ENCODE results near the gene HENMT1.

- TF ChIP-seq ZNF704 (tag by site-specific recombination; IDR thresholded peaks at IDR 0.05) (no peak), ZNF302 (tag by site-specific recombination; IDR thresholded peaks at IDR 0.05; ENCODE audit: low read depth) (no peak), ZFP41 (tag by site-specific recombination; IDR thresholded peaks at IDR 0.05; ENCODE audit: borderline replicate concordance) (no peak), ZBTB8A (tag by site-specific recombination; IDR thresholded peaks at IDR 0.05) (no peak), ZNF394 (tag by site-specific recombination; IDR thresholded peaks at IDR 0.05; ENCODE audit: borderline replicate concordance) (no peak), ZNF24 (tag by site-specific recombination; IDR thresholded peaks at IDR 0.05) (no peak), ZNF558 (tag by site-specific recombination; IDR thresholded peaks at IDR 0.05) (no peak), ZNF114 (tag by site-specific recombination; IDR thresholded peaks at IDR 0.05) (no peak), ZNF777 (tag by site-specific recombination; IDR thresholded peaks at IDR 0.05; ENCODE audit: borderline replicate concordance) (no peak), ZNF133 (tag by site-specific recombination; IDR thresholded peaks at IDR 0.05) (no peak)
- TF ChIP-seq, protein P1, sequence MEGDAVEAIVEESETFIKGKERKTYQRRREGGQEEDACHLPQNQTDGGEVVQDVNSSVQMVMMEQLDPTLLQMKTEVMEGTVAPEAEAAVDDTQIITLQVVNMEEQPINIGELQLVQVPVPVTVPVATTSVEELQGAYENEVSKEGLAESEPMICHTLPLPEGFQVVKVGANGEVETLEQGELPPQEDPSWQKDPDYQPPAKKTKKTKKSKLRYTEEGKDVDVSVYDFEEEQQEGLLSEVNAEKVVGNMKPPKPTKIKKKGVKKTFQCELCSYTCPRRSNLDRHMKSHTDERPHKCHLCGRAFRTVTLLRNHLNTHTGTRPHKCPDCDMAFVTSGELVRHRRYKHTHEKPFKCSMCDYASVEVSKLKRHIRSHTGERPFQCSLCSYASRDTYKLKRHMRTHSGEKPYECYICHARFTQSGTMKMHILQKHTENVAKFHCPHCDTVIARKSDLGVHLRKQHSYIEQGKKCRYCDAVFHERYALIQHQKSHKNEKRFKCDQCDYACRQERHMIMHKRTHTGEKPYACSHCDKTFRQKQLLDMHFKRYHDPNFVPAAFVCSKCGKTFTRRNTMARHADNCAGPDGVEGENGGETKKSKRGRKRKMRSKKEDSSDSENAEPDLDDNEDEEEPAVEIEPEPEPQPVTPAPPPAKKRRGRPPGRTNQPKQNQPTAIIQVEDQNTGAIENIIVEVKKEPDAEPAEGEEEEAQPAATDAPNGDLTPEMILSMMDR (tag by site-specific recombination; IDR thresholded peaks at IDR 0.05), result no peak
- TF ChIP-seq, protein P2, sequence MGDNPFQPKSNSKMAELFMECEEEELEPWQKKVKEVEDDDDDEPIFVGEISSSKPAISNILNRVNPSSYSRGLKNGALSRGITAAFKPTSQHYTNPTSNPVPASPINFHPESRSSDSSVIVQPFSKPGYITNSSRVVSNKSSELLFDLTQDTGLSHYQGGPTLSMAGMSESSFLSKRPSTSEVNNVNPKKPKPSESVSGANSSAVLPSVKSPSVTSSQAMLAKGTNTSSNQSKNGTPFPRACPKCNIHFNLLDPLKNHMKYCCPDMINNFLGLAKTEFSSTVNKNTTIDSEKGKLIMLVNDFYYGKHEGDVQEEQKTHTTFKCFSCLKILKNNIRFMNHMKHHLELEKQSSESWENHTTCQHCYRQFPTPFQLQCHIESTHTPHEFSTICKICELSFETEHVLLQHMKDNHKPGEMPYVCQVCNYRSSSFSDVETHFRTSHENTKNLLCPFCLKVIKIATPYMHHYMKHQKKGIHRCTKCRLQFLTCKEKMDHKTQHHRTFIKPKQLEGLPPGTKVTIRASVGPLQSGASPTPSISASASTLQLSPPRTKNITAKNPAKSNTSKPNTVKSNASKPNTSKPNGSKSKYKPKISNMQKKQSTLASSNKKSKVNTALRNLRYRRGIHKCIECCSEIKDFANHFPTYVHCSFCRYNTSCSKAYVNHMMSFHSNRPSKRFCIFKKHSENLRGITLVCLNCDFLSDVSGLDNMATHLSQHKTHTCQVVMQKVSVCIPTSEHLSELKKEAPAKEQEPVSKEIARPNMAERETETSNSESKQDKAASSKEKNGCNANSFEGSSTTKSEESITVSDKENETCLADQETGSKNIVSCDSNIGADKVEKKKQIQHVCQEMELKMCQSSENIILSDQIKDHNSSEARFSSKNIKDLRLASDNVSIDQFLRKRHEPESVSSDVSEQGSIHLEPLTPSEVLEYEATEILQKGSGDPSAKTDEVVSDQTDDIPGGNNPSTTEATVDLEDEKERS (tag by site-specific recombination; IDR thresholded peaks at IDR 0.05), result no peak
- TF ChIP-seq, protein P3, sequence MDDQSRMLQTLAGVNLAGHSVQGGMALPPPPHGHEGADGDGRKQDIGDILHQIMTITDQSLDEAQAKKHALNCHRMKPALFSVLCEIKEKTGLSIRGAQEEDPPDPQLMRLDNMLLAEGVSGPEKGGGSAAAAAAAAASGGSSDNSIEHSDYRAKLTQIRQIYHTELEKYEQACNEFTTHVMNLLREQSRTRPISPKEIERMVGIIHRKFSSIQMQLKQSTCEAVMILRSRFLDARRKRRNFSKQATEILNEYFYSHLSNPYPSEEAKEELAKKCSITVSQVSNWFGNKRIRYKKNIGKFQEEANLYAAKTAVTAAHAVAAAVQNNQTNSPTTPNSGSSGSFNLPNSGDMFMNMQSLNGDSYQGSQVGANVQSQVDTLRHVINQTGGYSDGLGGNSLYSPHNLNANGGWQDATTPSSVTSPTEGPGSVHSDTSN (CRISPR knock-in tag; IDR thresholded peaks at IDR 0.05), result no peak
Measured at GRCh38 chr1:108639899-108640560, 20.9 kb downstream of the HENMT1 start.

All from HEK293 (cell line).